Measurements from ENCODE around the gene ASPRV1. TPM values are rescaled to one million over a fixed set of nuclear protein-coding genes. Genes with fewer than 3 reads are reported as not detected.

The ASPRV1 gene
- polyA plus RNA-seq, 1 of the 3 experiments (the other 2 are of a cell fraction), result 0.20 TPM

GRCh38 chr2:69969991-69970390 is 8.6 kb upstream of the ASPRV1 start:
- H3K9me2 ChIP-seq, result no peaks in the 10 kb centered on the region
- WGBS (ENCODE audit: low lambda C conversion rate), result 47% methylated on average over 4 of the region's 4 CpGs
- POLR2A ChIA-PET, result no interaction called here
- CTCF ChIA-PET, result no interaction called here
- no peak overlapping the region for H3K4me2 ChIP-seq
- no peaks in the 10 kb centered on the region for H3K4me1 ChIP-seq (ENCODE audit: control insufficient read depth in 1 of 2, insufficient read depth in 2 of 2, low read depth in 1 of 2, low read length in 1 of 2)
- H4K20me1 ChIP-seq (ENCODE audit: insufficient read depth), result no peaks in the 10 kb centered on the region
- no peak for DNase-seq
- H3K27me3 ChIP-seq (ENCODE audit: insufficient read depth), result no peaks in the 10 kb centered on the region
- no peaks in the 10 kb centered on the region for H3K36me3 ChIP-seq (replicated peaks in 1 of 2; ENCODE audit: control insufficient read depth in 1 of 2, insufficient read depth in 2 of 2, low read length in 1 of 2)
- no peak overlapping the region for H3K4me3 ChIP-seq (ENCODE audit: low read depth in 2 of 2, low read length in 1 of 2)
- no peaks in the 10 kb centered on the region for H3K79me2 ChIP-seq (ENCODE audit: insufficient read depth)
- no peak overlapping the region for H2AFZ ChIP-seq (ENCODE audit: low read depth)
- H3F3A ChIP-seq (replicated peaks; ENCODE audit: insufficient read depth), result no peaks in the 10 kb centered on the region
- H3K9me3 ChIP-seq, result no peaks in the 10 kb centered on the region
- H3K27ac ChIP-seq (ENCODE audit: low read depth in 2 of 2, low read length in 1 of 2), result no peak overlapping the region
- TF ChIP-seq ZBTB33 (IDR thresholded peaks at IDR 0.05; ENCODE audit: borderline replicate concordance, low read depth), result no peak
- no peak for TF ChIP-seq FOXJ3 (CRISPR knock-in tag; IDR thresholded peaks at IDR 0.05)
- no peak for TF ChIP-seq PBX3 (IDR thresholded peaks at IDR 0.05)
- no peak for TF ChIP-seq GABPA (IDR thresholded peaks at IDR 0.05; ENCODE audit: low read depth)
- TF ChIP-seq TAF1 (IDR thresholded peaks at IDR 0.05; ENCODE audit: borderline replicate concordance, low read depth, low read length), result no peak
- no peak for TF ChIP-seq RAD21 (IDR thresholded peaks at IDR 0.05; ENCODE audit: low read length)
- TF ChIP-seq GATA2 (CRISPR knock-in tag; IDR thresholded peaks at IDR 0.05), result no peak
- TF ChIP-seq RXRA (IDR thresholded peaks at IDR 0.05; ENCODE audit: borderline replicate concordance, low read depth), result no peak
- TF ChIP-seq FOXM1 (IDR thresholded peaks at IDR 0.05; ENCODE audit: low read depth), result no peak
- no peak for TF ChIP-seq JUND (IDR thresholded peaks at IDR 0.05)
- TF ChIP-seq EZH2phosphoT487 (IDR thresholded peaks at IDR 0.05; ENCODE audit: borderline replicate concordance, low read depth), result no peak
- no peak for TF ChIP-seq YY1 (IDR thresholded peaks at IDR 0.05; ENCODE audit: low read depth)
- TF ChIP-seq TEAD4 (IDR thresholded peaks at IDR 0.05; ENCODE audit: borderline replicate concordance, insufficient read depth), result no peak
- no peak for TF ChIP-seq FOSL2 (IDR thresholded peaks at IDR 0.05; ENCODE audit: borderline replicate concordance, low read depth)
- no peak for TF ChIP-seq NFIC (IDR thresholded peaks at IDR 0.05; ENCODE audit: borderline replicate concordance)
- TF ChIP-seq, protein P1, sequence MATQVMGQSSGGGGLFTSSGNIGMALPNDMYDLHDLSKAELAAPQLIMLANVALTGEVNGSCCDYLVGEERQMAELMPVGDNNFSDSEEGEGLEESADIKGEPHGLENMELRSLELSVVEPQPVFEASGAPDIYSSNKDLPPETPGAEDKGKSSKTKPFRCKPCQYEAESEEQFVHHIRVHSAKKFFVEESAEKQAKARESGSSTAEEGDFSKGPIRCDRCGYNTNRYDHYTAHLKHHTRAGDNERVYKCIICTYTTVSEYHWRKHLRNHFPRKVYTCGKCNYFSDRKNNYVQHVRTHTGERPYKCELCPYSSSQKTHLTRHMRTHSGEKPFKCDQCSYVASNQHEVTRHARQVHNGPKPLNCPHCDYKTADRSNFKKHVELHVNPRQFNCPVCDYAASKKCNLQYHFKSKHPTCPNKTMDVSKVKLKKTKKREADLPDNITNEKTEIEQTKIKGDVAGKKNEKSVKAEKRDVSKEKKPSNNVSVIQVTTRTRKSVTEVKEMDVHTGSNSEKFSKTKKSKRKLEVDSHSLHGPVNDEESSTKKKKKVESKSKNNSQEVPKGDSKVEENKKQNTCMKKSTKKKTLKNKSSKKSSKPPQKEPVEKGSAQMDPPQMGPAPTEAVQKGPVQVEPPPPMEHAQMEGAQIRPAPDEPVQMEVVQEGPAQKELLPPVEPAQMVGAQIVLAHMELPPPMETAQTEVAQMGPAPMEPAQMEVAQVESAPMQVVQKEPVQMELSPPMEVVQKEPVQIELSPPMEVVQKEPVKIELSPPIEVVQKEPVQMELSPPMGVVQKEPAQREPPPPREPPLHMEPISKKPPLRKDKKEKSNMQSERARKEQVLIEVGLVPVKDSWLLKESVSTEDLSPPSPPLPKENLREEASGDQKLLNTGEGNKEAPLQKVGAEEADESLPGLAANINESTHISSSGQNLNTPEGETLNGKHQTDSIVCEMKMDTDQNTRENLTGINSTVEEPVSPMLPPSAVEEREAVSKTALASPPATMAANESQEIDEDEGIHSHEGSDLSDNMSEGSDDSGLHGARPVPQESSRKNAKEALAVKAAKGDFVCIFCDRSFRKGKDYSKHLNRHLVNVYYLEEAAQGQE (IDR thresholded peaks at IDR 0.05; ENCODE audit: low read depth, low read length), result no peak
- no peak for TF ChIP-seq MAX (IDR thresholded peaks at IDR 0.05; ENCODE audit: low read depth)
- TF ChIP-seq RFX5 (IDR thresholded peaks at IDR 0.05; ENCODE audit: low read length), result no peak
- no peak for TF ChIP-seq EP300 (IDR thresholded peaks at IDR 0.05; ENCODE audit: borderline replicate concordance in 1 of 2, low read depth in 1 of 2, low read length in 1 of 2)
- H3K9ac ChIP-seq, result no peak overlapping the region
